Nephron progenitor cell (in vitro differentiated cells): ENCODE results near the gene CD7.

Experiments
- DNase-seq: peaks from one replicate; pipeline ENCODE4 v3.0.0; 2021
- H3K27ac Mint-ChIP-seq: 2 replicates; pipeline ENCODE4 v1.8.0; 2021; ENCODE audit warnings: mild to moderate bottlenecking, moderate library complexity, mixed read lengths
- H3K27me3 Mint-ChIP-seq: 2 replicates; pipeline ENCODE4 v1.8.0; 2021; ENCODE audit warnings: mild to moderate bottlenecking, low read depth, mixed read lengths; ENCODE audit not compliant: poor library complexity
- H3K36me3 Mint-ChIP-seq: 2 replicates; pipeline ENCODE4 v1.8.0; 2021; ENCODE audit warnings: low read depth, mixed read lengths
- H3K4me1 Mint-ChIP-seq: 2 replicates; pipeline ENCODE4 v1.8.0; 2021; ENCODE audit warnings: mixed read lengths
- H3K4me3 Mint-ChIP-seq: 2 replicates; pipeline ENCODE4 v1.8.0; 2021; ENCODE audit warnings: mild to moderate bottlenecking, moderate library complexity, mixed read lengths
- H3K9me3 Mint-ChIP-seq: 2 replicates; pipeline ENCODE4 v1.8.0; 2021; ENCODE audit warnings: mild to moderate bottlenecking, moderate library complexity, mixed read lengths
- CTCF ChIP-seq: fragments of 200-600 bp; sonication (generic); IDR thresholded peaks from 2 replicates; pipeline ENCODE4 v1.5.0; 2021; ENCODE audit warnings: antibody characterized with exemption

CD7 gene

GRCh38 chr17:82325286-82326180 is 8.1 kb upstream of the CD7 start:
- no peak for DNase-seq
- TF ChIP-seq CTCF: no peak
- Mint-ChIP-seq H3K4me1 (peaks cover 29% of the 10 kb centered on the region), H3K4me3 (no peak overlapping the region), H3K9me3 (no peaks in the 10 kb centered on the region), H3K27ac (no peak overlapping the region), H3K36me3 (no peaks in the 10 kb centered on the region), H3K27me3 (peaks cover 17% of the 10 kb centered on the region)

GRCh38 chr17:82324566-82325285 is 7.3 kb upstream of the CD7 start:
- no peaks in the 10 kb centered on the region for H3K36me3 Mint-ChIP-seq
- H3K4me3 Mint-ChIP-seq: no peak overlapping the region
- DNase-seq: no peak
- no peak for TF ChIP-seq CTCF
- H3K4me1 Mint-ChIP-seq: peaks cover 29% of the 10 kb centered on the region
- peaks cover 12% of the 10 kb centered on the region for H3K27me3 Mint-ChIP-seq
- no peak overlapping the region for H3K27ac Mint-ChIP-seq
- no peaks in the 10 kb centered on the region for H3K9me3 Mint-ChIP-seq

GRCh38 chr17:82323514-82324234 is 6.3 kb upstream of the CD7 start:
- H3K27me3 Mint-ChIP-seq: peaks cover 10% of the 10 kb centered on the region
- no peak overlapping the region for H3K4me3 Mint-ChIP-seq
- H3K9me3 Mint-ChIP-seq: no peaks in the 10 kb centered on the region
- H3K36me3 Mint-ChIP-seq: no peaks in the 10 kb centered on the region
- no peak for TF ChIP-seq CTCF
- H3K4me1 Mint-ChIP-seq: peaks cover 25% of the 10 kb centered on the region
- DNase-seq: no peak
- no peak overlapping the region for H3K27ac Mint-ChIP-seq

- Mint-ChIP-seq H3K27ac (no peak overlapping the region), H3K36me3 (no peaks in the 10 kb centered on the region), H3K9me3 (no peaks in the 10 kb centered on the region), H3K4me1 (peaks cover 21% of the 10 kb centered on the region), H3K27me3 (peaks cover 10% of the 10 kb centered on the region), H3K4me3 (no peak overlapping the region)
- DNase-seq: no peak
- TF ChIP-seq CTCF: no peak
These were observed 5.4 kb upstream of the CD7 start for GRCh38 chr17:82322526-82323453.

- DNase-seq: no peak
- Mint-ChIP-seq H3K9me3 (no peaks in the 10 kb centered on the region), H3K36me3 (no peaks in the 10 kb centered on the region), H3K27me3 (peaks cover 10% of the 10 kb centered on the region), H3K27ac (no peak overlapping the region), H3K4me3 (no peak overlapping the region), H3K4me1 (peaks cover 17% of the 10 kb centered on the region)
- TF ChIP-seq CTCF: no peak
These were observed 4.6 kb upstream of the CD7 start for GRCh38 chr17:82321947-82322466.
